BE2C (cell line): Measurements from ENCODE around the gene PRRC2B.
"Not testable (repeated sequence)": the region's sequence is repeated elsewhere in the genome, so short reads cannot be mapped to it uniquely, and the experiment has no call there.

ENCODE experiments used
- DNase-seq: peaks from one replicate; pipeline ENCODE4 v3.0.0-alpha.2; 2020
- H3K27me3 ChIP-seq: fragments of 250-450 bp; sonication (Bioruptor Pico); 2 replicates; pipeline ENCODE4 v1.5.1; 2020; ENCODE audit warnings: mild to moderate bottlenecking
- H3K36me3 ChIP-seq: fragments of 250-450 bp; sonication (Bioruptor Pico); 2 replicates; pipeline ENCODE4 v1.5.1; 2020; ENCODE audit warnings: mild to moderate bottlenecking
- H3K4me1 ChIP-seq: fragments of 250-450 bp; sonication (Bioruptor Pico); 2 replicates; pipeline ENCODE4 v1.5.1; 2020
- H3K4me3 ChIP-seq: 2 replicates; pipeline ENCODE4 v1.5.1; 2011; ENCODE audit warnings: low read depth, low read length
- H3K9me3 ChIP-seq: fragments of 250-450 bp; sonication (Bioruptor Pico); 2 replicates; pipeline ENCODE4 v1.5.1; 2020
- TF ChIP-seq, protein P1 (sequence below): IDR thresholded peaks from 2 replicates; pipeline ENCODE4 v1.5.1; 2012; ENCODE audit warnings: mild to moderate bottlenecking, low read depth, low read length

PRRC2B gene

DNA sequence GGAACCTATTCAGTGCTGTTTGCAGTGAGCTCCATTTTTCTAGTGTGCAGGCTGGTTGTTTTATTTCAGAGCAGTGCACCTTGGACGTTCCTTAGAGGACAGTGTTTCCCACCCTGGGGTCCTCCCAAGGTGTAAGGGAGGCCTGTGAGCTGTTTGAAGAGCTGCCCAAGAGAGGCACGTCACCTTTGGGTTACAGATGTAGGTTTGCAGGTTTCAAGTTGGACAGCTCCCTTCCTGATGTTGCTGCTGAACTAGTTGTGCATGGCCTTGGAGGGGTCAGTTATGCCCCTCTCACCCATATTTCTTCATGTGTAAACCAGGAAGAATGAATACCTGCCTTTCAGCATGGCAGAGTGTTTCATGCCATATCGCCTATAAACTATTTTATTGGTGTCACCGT, 74.1 kb downstream of the PRRC2B start:
- Histone ChIP-seq H3K9me3 (no peaks in the 10 kb centered on the region), H3K36me3 (peaks cover 94% of the 10 kb centered on the region), H3K27me3 (no peaks in the 10 kb centered on the region), H3K4me3 (no peak overlapping the region), H3K4me1 (no peaks in the 10 kb centered on the region)
- no peak for DNase-seq
- TF ChIP-seq, protein P1, sequence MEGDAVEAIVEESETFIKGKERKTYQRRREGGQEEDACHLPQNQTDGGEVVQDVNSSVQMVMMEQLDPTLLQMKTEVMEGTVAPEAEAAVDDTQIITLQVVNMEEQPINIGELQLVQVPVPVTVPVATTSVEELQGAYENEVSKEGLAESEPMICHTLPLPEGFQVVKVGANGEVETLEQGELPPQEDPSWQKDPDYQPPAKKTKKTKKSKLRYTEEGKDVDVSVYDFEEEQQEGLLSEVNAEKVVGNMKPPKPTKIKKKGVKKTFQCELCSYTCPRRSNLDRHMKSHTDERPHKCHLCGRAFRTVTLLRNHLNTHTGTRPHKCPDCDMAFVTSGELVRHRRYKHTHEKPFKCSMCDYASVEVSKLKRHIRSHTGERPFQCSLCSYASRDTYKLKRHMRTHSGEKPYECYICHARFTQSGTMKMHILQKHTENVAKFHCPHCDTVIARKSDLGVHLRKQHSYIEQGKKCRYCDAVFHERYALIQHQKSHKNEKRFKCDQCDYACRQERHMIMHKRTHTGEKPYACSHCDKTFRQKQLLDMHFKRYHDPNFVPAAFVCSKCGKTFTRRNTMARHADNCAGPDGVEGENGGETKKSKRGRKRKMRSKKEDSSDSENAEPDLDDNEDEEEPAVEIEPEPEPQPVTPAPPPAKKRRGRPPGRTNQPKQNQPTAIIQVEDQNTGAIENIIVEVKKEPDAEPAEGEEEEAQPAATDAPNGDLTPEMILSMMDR: no peak

DNA sequence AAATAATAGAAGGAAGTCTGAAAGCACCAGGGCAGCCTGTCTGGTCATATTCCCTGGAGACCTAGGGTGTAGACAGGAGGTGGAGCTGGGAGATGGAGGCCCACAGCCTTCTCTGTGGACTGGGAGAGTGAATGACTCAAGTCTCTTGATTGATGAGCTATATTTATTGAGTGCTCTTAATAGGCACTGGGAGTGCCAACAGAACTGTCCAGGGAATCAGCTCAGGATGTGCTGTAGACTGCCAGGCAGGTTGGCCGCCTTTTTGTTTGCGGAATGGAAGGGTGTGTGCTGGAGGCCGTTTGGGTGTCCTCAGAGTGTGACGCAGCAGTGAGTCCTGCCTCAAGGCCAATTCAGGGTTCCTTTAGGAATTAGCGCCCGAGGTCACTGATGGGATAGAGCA, 75.5 kb downstream of the PRRC2B start:
- no peaks in the 10 kb centered on the region for H3K27me3 ChIP-seq
- no peaks in the 10 kb centered on the region for H3K9me3 ChIP-seq
- TF ChIP-seq, protein P1: no peak
- DNase-seq: no peak
- peaks cover 96% of the 10 kb centered on the region for H3K36me3 ChIP-seq
- H3K4me3 ChIP-seq: no peak overlapping the region
- H3K4me1 ChIP-seq: no peaks in the 10 kb centered on the region

DNA sequence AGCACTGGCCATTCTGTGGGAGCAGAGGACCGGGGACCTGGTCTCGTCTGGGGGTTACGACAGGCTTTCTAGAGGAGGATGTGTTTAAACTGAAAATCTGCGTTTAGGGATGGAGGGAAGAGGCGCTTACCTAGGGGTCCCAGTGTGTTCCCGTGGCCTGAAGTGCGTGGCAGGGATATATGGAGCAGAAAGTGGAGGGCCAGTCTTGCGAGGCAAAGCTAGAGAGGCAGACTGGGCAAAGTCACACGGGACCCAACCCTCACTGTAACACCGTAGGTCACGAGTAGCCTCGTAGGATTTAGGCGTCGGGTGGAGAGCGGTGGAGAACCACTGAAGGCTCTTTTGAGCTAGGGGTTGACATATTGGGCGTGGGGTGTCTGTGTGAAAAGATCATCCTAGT, 76.1 kb downstream of the PRRC2B start:
- no peak for DNase-seq
- no peaks in the 10 kb centered on the region for H3K4me1 ChIP-seq
- peaks cover 96% of the 10 kb centered on the region for H3K36me3 ChIP-seq
- no peak overlapping the region for H3K4me3 ChIP-seq
- H3K9me3 ChIP-seq: no peaks in the 10 kb centered on the region
- TF ChIP-seq, protein P1: no peak
- H3K27me3 ChIP-seq: no peaks in the 10 kb centered on the region

DNA sequence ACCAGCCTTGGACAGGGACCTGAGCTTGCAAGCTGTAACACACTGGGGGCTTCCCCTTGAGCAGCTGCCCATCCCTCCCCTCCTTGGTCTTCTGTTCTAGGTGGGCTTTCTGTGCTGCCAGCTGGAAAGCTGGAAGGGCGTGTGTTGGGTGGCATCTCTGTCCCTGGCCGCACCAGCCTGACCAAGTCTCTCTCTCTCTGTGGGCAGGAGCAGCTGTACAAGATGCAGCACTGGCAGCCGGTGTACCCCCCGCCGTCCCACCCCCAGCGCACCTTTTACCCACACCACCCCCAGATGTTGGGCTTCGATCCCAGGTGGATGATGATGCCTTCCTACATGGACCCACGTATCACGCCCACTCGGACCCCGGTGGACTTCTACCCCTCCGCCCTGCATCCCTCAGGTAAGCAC, 76.7 kb downstream of the PRRC2B start:
- H3K27me3 ChIP-seq: no peaks in the 10 kb centered on the region
- peaks cover 96% of the 10 kb centered on the region for H3K36me3 ChIP-seq
- DNase-seq: no peak
- no peaks in the 10 kb centered on the region for H3K9me3 ChIP-seq
- TF ChIP-seq, protein P1: no peak
- no peaks in the 10 kb centered on the region for H3K4me1 ChIP-seq
- H3K4me3 ChIP-seq: no peak overlapping the region

DNA sequence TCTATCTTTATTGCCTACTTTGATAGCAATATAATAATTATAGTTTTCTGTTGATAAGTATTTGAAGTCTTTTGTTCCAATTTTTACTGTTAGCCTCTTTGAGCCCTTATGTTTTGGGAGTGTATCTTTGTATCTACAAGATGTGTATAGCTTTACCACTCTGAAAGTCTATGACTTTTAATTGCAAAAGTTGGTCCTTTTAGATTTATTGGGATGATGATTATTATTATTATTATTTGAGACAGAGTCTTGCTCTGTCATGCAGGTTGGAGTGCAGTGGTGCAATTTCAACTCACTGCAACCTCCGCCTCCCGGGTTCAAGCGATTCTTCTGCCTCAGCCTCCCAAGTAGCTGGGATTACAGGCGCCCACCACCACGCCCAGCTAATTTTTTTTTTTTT, 78.2 kb downstream of the PRRC2B start:
- not testable (repeated sequence) for DNase-seq
- H3K36me3 ChIP-seq: peaks cover 98% of the 10 kb centered on the region

DNA sequence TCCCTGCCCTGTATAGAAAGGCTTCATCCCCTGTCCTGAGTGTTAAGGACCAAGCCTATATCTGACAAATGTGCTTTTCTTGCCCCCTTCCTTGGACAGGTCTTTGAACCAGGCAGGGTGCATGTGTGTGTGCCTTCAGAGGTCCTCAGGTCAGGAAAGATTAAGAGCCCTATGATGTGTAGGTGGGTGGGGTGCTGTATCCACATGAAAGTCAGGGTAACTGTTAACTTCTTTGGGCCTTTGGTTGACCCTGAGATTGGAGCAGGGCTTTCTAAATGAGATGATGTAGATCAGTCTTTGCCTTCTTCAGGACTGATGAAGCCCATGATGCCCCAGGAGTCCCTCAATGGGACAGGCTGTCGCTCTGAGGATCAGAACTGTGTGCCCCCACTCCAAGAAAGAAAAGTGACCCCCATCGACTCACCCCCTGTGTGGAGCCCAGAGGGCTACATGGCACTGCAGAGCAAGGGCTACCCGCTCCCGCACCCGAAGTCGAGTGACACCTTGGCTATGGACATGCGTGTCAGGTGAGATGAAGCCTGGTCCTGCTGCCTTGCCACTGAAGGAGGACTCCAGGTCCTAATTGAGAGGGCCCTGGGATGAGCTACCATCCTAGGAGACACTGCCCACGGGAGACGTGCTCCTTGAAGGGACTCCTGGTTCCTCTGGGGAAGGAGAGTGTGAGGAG, 79.5 kb downstream of the PRRC2B start:
- Histone ChIP-seq H3K4me1 (no peaks in the 10 kb centered on the region), H3K27me3 (no peaks in the 10 kb centered on the region), H3K4me3 (no peak overlapping the region), H3K36me3 (peaks cover 98% of the 10 kb centered on the region), H3K9me3 (no peaks in the 10 kb centered on the region)
- no peak for DNase-seq
- TF ChIP-seq, protein P1: no peak

More for the DNA sequence above, 78.2 kb downstream of the PRRC2B start:
- not testable (repeated sequence) for H3K4me3 ChIP-seq, H3K27me3 ChIP-seq, H3K4me1 ChIP-seq, H3K9me3 ChIP-seq
